CD4-positive, alpha-beta T cell treated with Interleukin-17A for 1 hour (primary cell): ENCODE data around the gene POPDC2.
"Not testable (repeated sequence)": the region's sequence is repeated elsewhere in the genome, so short reads cannot be mapped to it uniquely, and the experiment has no call there.

Experiments used
- DNase-seq: peaks from one replicate; pipeline ENCODE4 v3.0.0-alpha.2; 2020

POPDC2 gene

DNA sequence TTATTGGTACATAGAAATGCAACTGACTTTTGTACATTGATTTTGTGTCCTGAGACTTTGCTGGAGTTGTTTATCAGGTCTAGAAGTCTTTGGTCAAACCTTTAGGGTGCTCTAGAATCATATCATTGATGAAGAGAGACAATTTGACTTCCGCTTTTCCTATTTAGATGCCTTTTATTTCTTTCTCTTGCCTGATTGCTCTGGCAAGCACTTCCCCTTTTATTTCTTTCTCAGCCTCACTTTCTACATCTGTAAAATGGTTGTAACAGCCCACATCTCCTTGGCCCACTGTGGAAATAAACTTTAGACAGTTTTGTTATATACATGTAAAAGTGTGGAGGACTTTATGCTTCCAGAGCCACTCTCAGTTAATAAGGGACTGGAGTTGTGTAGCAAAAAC, 48.7 kb downstream of the POPDC2 start:
- no peak for DNase-seq

DNA sequence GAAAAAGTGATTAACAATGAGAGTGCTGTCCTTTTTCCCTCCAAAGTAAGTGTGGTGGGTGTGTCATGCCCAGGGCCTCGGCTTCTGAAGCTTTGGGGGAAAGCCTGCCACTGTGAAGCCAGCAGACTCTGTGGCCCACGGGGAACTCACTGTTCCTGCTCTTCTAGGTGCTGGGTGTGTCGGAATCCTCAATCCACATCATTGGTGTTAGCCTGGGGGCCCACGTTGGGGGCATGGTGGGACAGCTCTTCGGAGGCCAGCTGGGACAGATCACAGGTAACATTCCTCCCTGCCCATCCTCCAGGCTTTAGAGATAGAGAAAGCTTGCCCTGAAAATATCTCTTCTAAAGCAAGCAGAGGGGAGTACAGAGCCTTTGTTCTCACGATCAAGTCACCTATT, 51.1 kb downstream of the POPDC2 start:
- no peak for DNase-seq

DNA sequence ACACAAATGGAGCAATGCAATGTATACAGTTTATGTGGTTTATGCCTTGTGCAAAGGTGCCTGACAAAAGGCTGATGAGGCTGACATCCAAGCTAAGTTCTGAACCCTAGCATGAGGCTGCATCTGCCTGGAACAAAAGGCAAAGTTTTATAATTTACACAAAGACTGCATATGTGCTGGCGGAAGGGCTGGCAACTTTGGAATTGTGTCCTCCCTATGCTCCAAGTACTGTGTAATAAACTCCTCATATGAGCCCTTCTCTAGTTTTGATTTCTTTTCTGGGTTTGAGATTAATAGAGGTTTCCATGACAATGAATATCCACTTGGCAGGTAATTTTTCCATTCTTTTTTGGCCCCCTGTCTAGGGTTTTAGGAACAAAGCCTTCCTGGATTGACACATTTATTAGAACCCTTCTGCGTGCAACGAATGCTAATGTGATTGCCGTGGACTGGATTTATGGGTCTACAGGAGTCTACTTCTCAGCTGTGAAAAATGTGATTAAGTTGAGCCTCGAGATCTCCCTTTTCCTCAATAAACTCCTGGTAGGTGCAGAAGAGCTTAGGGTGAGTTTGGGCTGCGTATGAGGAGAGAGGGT, 51.9 kb downstream of the POPDC2 start:
- no peak for DNase-seq

DNA sequence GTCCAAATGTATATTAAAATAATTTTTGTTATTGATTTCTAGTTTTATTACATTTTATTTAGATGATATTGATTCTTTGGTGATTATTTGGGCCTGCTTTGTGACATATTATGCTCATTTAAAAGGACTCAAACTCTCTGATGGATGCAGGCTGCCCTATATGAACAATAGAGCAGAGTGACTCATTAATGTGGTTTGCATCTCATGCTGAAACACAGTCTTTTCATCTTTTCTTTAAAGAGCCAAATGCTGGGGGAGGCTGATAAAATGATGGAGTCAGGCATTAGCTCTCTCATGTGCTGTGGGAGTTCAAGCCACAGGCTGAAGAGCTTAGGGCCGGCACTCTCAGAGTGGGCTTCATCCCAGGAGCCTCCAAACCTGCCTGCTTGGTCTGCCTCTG, 55.5 kb downstream of the POPDC2 start:
- DNase-seq = no peak

DNA sequence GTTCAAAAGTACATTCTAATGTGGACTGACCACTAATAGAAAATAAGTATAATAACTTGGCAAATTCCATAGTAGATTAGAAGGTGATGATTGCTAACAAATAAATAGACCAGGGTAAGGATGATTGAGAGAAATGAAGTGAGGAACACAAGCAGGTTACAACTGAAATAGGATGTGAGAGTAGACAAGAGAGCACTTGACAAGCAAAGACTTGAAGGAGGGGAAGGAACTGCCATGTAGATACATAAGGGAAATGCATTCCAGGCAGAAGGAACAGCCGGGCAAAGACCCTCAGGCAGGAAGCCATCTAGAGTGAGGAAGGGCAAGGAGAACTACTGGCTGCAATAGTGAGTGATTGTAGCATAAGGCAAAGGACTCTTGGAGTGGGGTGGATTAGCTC, 57.7 kb downstream of the POPDC2 start:
- DNase-seq = no peak

DNA sequence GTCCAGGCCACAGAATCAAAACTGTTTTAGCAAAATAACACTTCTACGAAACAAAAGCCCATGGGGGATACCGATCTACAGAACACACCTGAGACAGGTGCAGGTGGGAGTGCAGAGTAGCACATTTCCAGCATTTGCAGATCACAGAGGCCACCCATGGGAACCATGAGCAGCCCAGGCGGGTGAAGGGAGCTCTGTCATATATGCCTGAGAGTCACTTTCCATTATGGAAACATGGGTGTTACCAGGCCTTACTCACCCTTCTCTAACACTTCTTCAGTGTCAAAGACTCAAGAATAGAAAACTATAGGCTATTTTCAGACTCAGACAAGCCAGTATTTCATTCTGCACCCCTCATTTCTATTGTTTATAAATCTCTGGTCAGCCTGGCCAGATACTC, 59.2 kb downstream of the POPDC2 start:
- DNase-seq = no peak

DNA sequence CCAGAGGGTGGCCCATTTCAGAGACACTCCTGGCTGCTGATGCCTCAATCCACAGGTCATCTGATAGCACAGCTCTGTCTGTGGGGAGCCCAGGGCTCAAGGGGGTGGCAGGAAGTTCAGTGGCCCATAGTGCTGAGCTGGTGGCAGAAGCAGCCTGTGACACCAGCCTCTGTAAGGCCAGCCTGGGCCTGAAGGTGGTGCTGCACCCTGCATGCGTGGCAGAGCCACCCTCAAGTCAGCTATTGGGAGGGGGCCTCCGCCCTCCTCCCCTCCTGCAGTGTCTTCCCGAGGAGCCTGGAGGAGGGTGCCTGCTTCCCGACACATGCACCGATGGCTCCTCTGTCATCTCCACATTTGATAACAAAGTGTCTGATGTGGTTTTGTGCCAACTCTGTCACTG, 59.7 kb downstream of the POPDC2 start:
- DNase-seq = peak; percentile 26

DNA sequence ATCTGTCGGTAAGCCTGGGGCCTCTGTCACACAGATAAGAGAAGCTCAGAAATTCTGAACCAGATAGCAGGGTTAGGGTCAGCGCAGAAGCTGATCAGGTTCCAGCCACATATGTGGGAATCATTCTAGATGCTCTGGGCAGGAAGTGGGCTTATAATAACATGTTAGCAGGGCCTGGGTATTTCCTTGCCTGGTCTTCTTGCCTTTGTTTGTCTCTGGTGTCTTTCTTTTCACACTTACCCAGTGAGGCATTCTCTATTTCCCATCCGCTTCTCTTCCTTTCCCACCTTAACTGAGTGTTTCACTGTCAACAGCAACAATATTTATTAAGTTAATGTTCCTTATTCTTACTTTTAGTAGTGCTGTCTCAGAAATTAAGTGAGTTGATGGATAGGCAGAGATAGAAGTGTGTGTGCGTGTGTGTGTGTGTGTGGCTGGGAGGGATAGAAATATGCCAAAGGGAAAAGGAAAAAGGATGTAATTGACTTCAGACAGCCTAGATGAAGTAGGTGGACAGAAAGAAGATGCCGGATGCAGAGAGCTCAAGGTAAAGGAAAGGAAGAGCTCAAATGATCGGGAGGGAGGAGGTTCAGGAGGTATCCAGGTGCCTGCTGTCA, 60.7 kb downstream of the POPDC2 start:
- DNase-seq = no peak

DNA sequence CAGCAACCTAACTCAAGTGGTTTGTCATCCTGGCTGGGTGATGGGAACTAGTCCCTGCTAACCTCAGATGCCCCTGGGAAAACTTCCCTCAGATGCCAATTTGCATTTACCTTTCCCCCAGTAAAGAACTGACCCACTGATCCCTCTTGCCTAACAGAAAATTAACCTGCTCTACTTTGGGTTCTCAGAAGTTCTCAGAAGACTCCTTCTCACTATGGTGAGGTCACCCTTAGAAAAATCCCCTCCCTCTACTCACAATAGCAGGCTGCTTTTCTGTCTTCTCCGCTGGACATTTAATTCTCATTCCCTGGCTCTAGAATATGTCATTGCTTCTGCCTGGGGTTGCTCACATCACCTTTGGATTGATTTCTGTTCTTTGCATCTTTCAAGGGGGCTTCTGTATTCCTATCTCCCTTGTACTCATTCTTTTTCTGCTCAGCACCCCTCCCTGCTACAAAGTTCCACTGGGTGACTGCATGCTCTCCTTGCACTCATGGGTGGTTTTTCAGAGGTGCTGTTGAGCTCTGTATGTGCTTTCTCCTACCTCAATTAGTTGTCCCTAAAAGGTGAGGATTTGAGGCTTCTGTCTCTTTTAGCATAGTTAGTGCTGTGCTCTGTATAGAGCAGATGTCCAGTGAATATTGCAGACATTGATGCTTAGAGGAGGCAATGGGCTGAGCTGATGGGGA, 61.8 kb downstream of the POPDC2 start:
- DNase-seq = no peak

DNA sequence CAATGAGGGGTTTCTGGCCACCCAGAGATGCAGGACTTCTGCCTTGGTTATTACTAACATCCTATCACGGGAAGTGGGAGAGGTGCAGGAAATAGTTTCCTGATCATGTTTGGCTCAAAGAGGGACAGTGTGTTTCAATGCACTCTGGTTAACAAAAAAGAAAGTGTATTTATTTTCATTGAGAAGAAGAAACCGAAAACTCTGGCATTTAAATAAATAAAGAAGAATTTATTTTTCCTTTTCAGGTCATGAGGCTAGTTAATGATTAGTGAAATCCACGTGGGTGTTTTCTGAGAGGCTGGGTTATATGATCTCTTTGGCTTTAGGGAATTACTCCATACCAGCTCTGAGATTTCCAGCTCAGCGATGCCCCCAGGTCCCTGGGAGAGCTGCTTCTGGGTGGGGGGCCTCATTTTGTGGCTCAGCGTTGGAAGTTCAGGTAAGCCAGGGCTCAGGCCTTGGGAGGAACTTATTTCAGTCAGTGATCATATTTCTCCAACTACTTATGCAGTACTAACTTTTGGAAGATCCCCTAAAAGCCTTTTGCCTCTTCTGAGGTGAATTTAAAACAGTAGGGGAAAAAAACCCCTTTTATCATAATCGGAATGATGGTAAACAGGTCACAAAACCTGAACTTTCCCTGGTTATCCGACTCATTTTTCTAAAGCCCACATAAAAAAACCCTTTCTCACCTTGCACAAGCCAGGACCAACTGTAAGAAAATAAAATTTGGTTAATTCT, 62.7 kb downstream of the POPDC2 start, which contains the start of gene PLA1A:
TSS of gene PLA1A (plus strand) at position 338 of the 741 bp plus-strand sequence. CDS start at position 367, 29 bp downstream.
- DNase-seq = no peak

DNA sequence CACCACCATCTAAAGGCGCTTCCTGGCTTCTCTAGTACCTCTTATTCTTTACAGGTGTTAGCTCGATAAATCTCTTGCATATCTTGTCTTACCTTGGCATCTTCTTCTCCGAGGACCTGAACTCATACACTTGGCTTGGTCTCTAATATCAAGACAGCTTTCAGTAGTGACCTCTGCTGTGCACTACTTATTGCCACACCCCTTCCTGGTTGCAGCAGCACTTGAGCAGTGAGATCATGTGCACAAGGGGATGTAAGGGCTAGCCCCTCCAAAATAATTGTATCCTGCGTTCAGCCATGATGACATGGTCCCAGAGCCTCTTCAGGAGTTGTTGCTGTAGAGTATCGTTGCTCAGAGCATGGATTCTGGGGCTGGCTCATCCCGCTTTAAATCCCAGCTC, 64.0 kb downstream of the POPDC2 start:
- no peak for DNase-seq

DNA sequence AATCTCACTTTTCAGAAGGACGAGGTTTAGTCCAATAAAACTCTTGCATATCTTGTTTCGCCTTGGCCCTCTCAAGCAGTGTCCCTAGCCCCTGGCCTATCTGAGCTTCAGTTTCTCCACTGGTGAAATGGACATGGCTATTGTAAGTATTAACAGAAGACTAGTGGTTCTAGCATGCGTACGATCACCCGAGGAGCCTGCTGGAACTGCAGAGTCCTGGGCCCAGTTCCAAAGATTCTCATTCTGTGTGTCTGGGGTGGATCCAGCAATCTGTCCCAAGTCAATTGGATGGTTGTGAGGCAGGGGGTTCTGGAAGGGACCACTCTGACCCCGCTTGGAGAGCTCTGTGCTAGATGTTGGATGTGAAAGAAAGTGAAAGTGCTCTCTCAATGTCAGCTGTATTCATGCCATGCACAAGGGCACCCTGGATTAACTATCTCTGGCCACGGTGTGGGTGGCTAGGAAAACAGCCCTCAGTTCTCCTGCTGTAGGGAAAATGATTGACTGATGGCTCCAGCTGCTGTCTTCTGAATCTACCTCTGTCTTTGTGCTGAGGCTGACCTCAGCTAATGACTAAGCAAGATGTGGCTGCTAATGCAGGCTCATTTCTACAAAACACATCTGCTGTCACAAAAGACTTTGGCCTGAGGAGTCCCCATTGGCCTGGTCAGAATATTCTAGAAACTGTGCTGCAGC, 64.6 kb downstream of the POPDC2 start:
- DNase-seq = no peak

DNA sequence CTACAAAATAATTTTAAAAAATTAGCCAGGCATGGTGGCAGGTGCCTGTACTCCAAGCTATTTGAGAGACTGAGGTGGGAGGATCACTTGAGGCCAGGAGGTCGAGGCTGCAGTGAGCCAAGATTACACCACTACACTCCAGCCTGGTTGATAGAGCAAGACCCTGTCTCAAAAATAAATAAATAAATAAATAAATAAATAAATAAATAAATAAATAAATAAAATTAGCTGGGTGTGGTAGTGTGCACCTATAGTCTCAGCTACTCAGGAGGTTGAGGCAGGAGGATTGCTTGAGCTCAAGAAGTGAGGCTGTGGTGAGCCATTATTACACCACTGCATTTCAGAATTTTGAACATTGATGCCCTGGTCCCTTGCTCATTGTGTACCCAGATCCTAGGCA, 65.5 kb downstream of the POPDC2 start:
- not testable (repeated sequence) for DNase-seq

DNA sequence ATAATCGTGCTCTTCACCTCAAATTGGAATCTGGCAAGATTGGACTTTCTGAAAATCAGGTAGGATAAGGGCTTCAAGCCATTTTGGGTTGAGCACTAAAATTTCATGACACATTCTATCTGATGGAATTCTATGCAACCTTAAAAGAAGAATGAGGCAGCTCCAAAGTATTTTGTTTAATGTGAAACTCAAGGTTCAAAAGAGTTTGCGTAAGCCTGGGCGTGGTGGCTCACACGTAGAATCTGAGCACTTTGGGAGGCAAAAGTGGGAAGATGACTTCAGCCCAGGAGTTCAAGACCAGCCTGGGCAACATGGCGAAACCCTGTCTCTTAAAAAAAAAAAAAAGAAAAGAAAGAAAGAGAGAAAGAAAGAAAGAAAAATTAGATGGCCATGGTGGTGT, 66.3 kb downstream of the POPDC2 start:
- DNase-seq = no peak

DNA sequence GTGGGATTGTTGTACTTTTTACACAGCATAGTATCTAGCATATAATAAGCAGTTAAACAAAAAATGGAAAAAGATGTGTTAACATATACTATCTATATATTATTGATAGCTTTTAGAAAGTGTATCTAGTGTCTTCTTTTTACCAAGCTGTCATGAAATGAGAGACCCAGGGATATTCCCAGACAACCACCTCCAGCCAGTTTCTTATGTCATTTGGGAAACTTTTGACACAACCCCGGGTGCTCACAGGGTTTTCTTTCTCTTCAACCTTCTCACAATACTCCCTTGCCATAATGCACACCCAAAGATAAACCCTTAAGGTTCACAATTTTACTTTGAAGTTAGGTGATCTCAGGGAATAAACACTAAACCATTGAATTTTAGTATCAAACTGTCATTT, 67.5 kb downstream of the POPDC2 start:
- DNase-seq = no peak
